SK-N-SH (cell line): ENCODE results near the gene CTBP2. TPM values are rescaled to one million over a fixed set of nuclear protein-coding genes. Genes with fewer than 3 reads are reported as not detected.

Source experiments
- CTCF ChIA-PET: fragments of 300-600, 350-600 bp; formaldehyde crosslinking; extraction: SDS; loops from one replicate; lab custom pipeline; 2021; lab: Yijun Ruan, JAX
- POLR2A ChIA-PET: fragments of 350-600 bp; sonication (Branson Sonifier 250); formaldehyde crosslinking; extraction: SDS; loops from one replicate; lab custom pipeline; 2020; ENCODE audit warnings: antibody characterized with exemption, inconsistent platforms; lab: Yijun Ruan, JAX
- DNase-seq: peaks from one replicate; pipeline ENCODE4 v3.0.0; 2012
- H2AFZ ChIP-seq: fragments of 200-600 bp; sonication (generic); 2 replicates; pipeline ENCODE4 v1.8.1; 2016; ENCODE audit warnings: antibody characterized with exemption, mild to moderate bottlenecking, low read depth
- H3F3A ChIP-seq: fragments of 200-600 bp; sonication (generic); replicated peaks from 2 replicates; pipeline ENCODE3; 2016; ENCODE audit warnings: antibody characterized with exemption, mild to moderate bottlenecking; ENCODE audit not compliant: insufficient read depth
- H3K27ac ChIP-seq, 2 experiments: fragments of 200-500 bp in 1 of 2; fragments of 200-600 bp in 1 of 2; sonication (Bioruptor generic) in 1 of 2; sonication (generic), shearing (Covaris generic) in 1 of 2; 2 replicates each; pipeline versions ENCODE4 v1.5.1 to v1.6.1; 2014 to 2016; ENCODE audit warnings: low read depth in 2 of 2, inconsistent platforms in 1 of 2, low read length in 1 of 2, mild to moderate bottlenecking in 1 of 2, mixed read lengths in 1 of 2
- H3K27me3 ChIP-seq: fragments of 200-600 bp; sonication (generic), shearing (Covaris generic); 2 replicates; pipeline ENCODE4 v1.6.1; 2016; ENCODE audit warnings: mixed run types; ENCODE audit not compliant: insufficient read depth
- H3K36me3 ChIP-seq, 2 experiments: fragments of 200-500 bp in 1 of 2; fragments of 200-600 bp in 1 of 2; sonication (Bioruptor generic) in 1 of 2; sonication (generic) in 1 of 2; replicated peaks in 1 of 2; 2 replicates each; pipeline versions ENCODE3 to v1.5.1; 2014 to 2016; ENCODE audit warnings: low read length in 1 of 2, mild to moderate bottlenecking in 1 of 2; ENCODE audit not compliant: insufficient read depth in 2 of 2, control insufficient read depth in 1 of 2
- H3K4me1 ChIP-seq, 2 experiments: fragments of 200-500 bp in 1 of 2; fragments of 200-600 bp in 1 of 2; sonication (Bioruptor generic) in 1 of 2; sonication (generic), shearing (Covaris generic) in 1 of 2; 2 replicates each; pipeline versions ENCODE4 v1.5.1 to v1.6.1; 2014 to 2016; ENCODE audit warnings: low read depth in 1 of 2, low read length in 1 of 2, mixed run types in 1 of 2; ENCODE audit not compliant: insufficient read depth in 2 of 2, control insufficient read depth in 1 of 2
- H3K4me2 ChIP-seq: fragments of 200-600 bp; sonication (generic), shearing (Covaris generic); 2 replicates; pipeline ENCODE4 v1.6.1; 2017; ENCODE audit warnings: mixed run types
- H3K4me3 ChIP-seq, 2 experiments: fragments of 200-500 bp in 1 of 2; fragments of 200-600 bp in 1 of 2; sonication (Bioruptor generic) in 1 of 2; sonication (generic), shearing (Covaris generic) in 1 of 2; 2 replicates each; pipeline versions ENCODE4 v1.5.1 to v1.8.1; 2014 to 2016; ENCODE audit warnings: low read depth in 2 of 2, inconsistent platforms in 1 of 2, low read length in 1 of 2, mild to moderate bottlenecking in 1 of 2, mixed read lengths in 1 of 2, moderate library complexity in 1 of 2
- H3K79me2 ChIP-seq: fragments of 200-600 bp; sonication (generic); 2 replicates; pipeline ENCODE4 v1.8.1; 2017; ENCODE audit warnings: mild to moderate bottlenecking; ENCODE audit not compliant: insufficient read depth
- H3K9ac ChIP-seq: fragments of 200-600 bp; sonication (generic); 2 replicates; pipeline ENCODE4 v1.6.1; 2017; ENCODE audit warnings: mixed run types
- H3K9me2 ChIP-seq: fragments of 200-600 bp; sonication (generic); 2 replicates; pipeline ENCODE4 v1.6.1; 2017; ENCODE audit warnings: mixed run types
- H3K9me3 ChIP-seq: fragments of 200-600 bp; sonication (generic); 2 replicates; pipeline ENCODE4 v1.6.1; 2017; ENCODE audit warnings: mixed run types, mild to moderate bottlenecking, moderate library complexity
- H4K20me1 ChIP-seq: fragments of 200-600 bp; sonication (generic); 2 replicates; pipeline ENCODE4 v1.6.1; 2017; ENCODE audit warnings: mild to moderate bottlenecking, mixed run types; ENCODE audit not compliant: insufficient read depth
- CHD2 ChIP-seq: fragments of 150-350 bp; IDR thresholded peaks from 2 replicates; pipeline ENCODE4 v1.6.1; 2018; ENCODE audit warnings: low read length; ENCODE audit not compliant: partially characterized antibody
- EZH2phosphoT487 ChIP-seq: fragments of 200-600 bp; sonication (generic); IDR thresholded peaks from 2 replicates; pipeline ENCODE4 v1.6.1; 2017; ENCODE audit warnings: low read depth, mixed run types, mild to moderate bottlenecking, antibody characterized with exemption, moderate library complexity, borderline replicate concordance
- FOSL2 ChIP-seq: IDR thresholded peaks from 2 replicates; pipeline ENCODE4 v1.4.0; 2012; ENCODE audit warnings: low read depth, mild to moderate bottlenecking, moderate library complexity, borderline replicate concordance
- FOXM1 ChIP-seq: IDR thresholded peaks from 2 replicates; pipeline ENCODE4 v1.4.0; 2012; ENCODE audit warnings: low read depth, mild to moderate bottlenecking
- MXI1 ChIP-seq: IDR thresholded peaks from 2 replicates; pipeline ENCODE4 v1.6.1; 2012; ENCODE audit warnings: mild to moderate bottlenecking, low read depth, low read length, improper control_type of control experiment
- NFIC ChIP-seq: IDR thresholded peaks from 2 replicates; pipeline ENCODE4 v1.4.0; 2012; ENCODE audit warnings: borderline replicate concordance
- PBX3 ChIP-seq: IDR thresholded peaks from 2 replicates; pipeline ENCODE4; 2012
- RFX5 ChIP-seq: IDR thresholded peaks from 2 replicates; pipeline ENCODE4 v1.6.1; 2012; ENCODE audit warnings: mild to moderate bottlenecking, improper control_type of control experiment, low read length
- SMC3 ChIP-seq: IDR thresholded peaks from 2 replicates; pipeline ENCODE4 v1.6.1; 2012; ENCODE audit warnings: low read depth, low read length, improper control_type of control experiment
- TEAD4 ChIP-seq: IDR thresholded peaks from 2 replicates; pipeline ENCODE4 v1.4.0; 2012; ENCODE audit warnings: mild to moderate bottlenecking, borderline replicate concordance; ENCODE audit not compliant: insufficient read depth
- YY1 ChIP-seq: IDR thresholded peaks from 2 replicates; pipeline ENCODE4 v1.4.0; 2012; ENCODE audit warnings: low read depth, mild to moderate bottlenecking
- ZBTB33 ChIP-seq: IDR thresholded peaks from 2 replicates; pipeline ENCODE4 v1.4.0; 2012; ENCODE audit warnings: low read depth, borderline replicate concordance
- WGBS: methylation state at CpG from one replicate; pipeline ENCODE4 v1.1.6; 2017; ENCODE audit warnings: low lambda C conversion rate; 5-methylcytosine and 5-hydroxymethylcytosine counted together
- polyA plus RNA-seq, 3 experiments: library from polyadenylated mRNA; depleted of rRNA; stranded (reverse); fragments of >200 nt; gene quantifications; 2 replicates each; pipeline ENCODE4 v1.2.3, GENCODE V29; 2012
- TF ChIP-seq, protein P1 (sequence below): IDR thresholded peaks from 2 replicates; pipeline ENCODE4 v1.4.0; 2012; ENCODE audit warnings: low read depth
- TF ChIP-seq, protein P2 (sequence below): IDR thresholded peaks from 2 replicates; pipeline ENCODE4 v1.6.1; 2012; ENCODE audit warnings: mild to moderate bottlenecking, low read depth, low read length, moderate library complexity

The CTBP2 gene
- polyA plus RNA-seq, 1 of the 3 experiments (the other 2 are of a cell fraction): 69.7 TPM

DNA sequence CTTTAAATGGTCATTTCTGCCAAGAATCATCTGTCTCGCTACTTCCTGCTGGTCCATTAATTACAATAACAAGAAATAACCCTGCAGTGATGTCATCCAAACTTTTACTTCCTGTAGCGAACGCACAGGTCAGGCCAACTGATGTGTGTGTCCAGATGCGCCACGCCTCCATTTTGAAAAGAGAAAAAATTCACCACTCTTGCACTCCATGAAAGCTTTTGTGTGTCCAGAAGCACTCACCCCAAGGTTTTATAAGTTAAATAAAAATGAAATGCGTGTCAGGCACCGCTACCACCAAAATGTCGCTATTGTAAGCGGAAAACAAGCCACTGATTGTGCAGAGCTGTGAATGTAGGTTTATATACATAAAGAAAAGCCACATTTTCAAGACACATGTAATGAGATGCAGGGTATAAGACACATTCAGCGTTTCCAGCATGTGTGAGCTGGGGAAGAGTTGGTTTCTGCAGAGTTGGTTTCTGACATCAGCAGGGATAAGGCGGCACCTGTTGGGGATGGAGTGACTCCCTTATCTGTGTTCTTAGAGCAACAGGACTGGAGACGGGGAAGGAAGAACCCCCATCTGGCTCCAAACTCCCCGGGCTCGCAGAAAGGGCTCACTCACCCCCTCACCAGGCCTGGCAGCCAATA, 83.3 kb downstream of the CTBP2 start:
- no peak for DNase-seq
- H3K36me3 ChIP-seq: peaks cover 5 to 9% of the 10 kb centered on the region in 2 experiments
- CTCF ChIA-PET: interaction anchor here (1.4 to 1.7 kb wide), 2 partner anchors 16 to 29 kb away, joined by 5 to 7 read pairs; no protein-coding TSS in a partner anchor
- TF ChIP-seq SMC3: no peak
- no peak for TF ChIP-seq EZH2phosphoT487
- no peak for TF ChIP-seq FOXM1
- no peak for TF ChIP-seq YY1
- TF ChIP-seq FOSL2: no peak
- no peak for TF ChIP-seq TEAD4
- TF ChIP-seq RFX5: no peak
- TF ChIP-seq, protein P1, sequence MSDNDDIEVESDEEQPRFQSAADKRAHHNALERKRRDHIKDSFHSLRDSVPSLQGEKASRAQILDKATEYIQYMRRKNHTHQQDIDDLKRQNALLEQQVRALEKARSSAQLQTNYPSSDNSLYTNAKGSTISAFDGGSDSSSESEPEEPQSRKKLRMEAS: no peak
- TF ChIP-seq CHD2: no peak
- TF ChIP-seq MXI1: no peak
- TF ChIP-seq, protein P2, sequence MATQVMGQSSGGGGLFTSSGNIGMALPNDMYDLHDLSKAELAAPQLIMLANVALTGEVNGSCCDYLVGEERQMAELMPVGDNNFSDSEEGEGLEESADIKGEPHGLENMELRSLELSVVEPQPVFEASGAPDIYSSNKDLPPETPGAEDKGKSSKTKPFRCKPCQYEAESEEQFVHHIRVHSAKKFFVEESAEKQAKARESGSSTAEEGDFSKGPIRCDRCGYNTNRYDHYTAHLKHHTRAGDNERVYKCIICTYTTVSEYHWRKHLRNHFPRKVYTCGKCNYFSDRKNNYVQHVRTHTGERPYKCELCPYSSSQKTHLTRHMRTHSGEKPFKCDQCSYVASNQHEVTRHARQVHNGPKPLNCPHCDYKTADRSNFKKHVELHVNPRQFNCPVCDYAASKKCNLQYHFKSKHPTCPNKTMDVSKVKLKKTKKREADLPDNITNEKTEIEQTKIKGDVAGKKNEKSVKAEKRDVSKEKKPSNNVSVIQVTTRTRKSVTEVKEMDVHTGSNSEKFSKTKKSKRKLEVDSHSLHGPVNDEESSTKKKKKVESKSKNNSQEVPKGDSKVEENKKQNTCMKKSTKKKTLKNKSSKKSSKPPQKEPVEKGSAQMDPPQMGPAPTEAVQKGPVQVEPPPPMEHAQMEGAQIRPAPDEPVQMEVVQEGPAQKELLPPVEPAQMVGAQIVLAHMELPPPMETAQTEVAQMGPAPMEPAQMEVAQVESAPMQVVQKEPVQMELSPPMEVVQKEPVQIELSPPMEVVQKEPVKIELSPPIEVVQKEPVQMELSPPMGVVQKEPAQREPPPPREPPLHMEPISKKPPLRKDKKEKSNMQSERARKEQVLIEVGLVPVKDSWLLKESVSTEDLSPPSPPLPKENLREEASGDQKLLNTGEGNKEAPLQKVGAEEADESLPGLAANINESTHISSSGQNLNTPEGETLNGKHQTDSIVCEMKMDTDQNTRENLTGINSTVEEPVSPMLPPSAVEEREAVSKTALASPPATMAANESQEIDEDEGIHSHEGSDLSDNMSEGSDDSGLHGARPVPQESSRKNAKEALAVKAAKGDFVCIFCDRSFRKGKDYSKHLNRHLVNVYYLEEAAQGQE: no peak
- no peak for TF ChIP-seq PBX3
- TF ChIP-seq ZBTB33: no peak
- TF ChIP-seq NFIC: no peak
- H3K79me2 ChIP-seq: peaks cover 100% of the 10 kb centered on the region
- 96% methylated on average over 14 of the region's 14 CpGs for WGBS
- H3K9me3 ChIP-seq: no peaks in the 10 kb centered on the region
- H3F3A ChIP-seq: no peaks in the 10 kb centered on the region
- no peaks in the 10 kb centered on the region for H3K27me3 ChIP-seq
- H3K9ac ChIP-seq: no peak overlapping the region
- H2AFZ ChIP-seq: no peak overlapping the region
- H3K9me2 ChIP-seq: no peaks in the 10 kb centered on the region
- H3K4me1 ChIP-seq: peaks cover 0 to 3% of the 10 kb centered on the region in 2 experiments; a peak in 1 of 4 replicates
- H3K27ac ChIP-seq: no peak overlapping the region
- H3K4me3 ChIP-seq: no peak overlapping the region
- POLR2A ChIA-PET: no interaction called here
- H4K20me1 ChIP-seq: peaks cover 56% of the 10 kb centered on the region
- H3K4me2 ChIP-seq: no peak overlapping the region
